Anterior cingulate cortex (tissue), 58 donors: Measurements from ENCODE around the gene GRIA1.

Source experiments
- DNase-seq, 58 donors: peaks; one replicate each; lab custom pipeline; 2025; lab: John Stamatoyannopoulos, UW

GRIA1 gene

DNA sequence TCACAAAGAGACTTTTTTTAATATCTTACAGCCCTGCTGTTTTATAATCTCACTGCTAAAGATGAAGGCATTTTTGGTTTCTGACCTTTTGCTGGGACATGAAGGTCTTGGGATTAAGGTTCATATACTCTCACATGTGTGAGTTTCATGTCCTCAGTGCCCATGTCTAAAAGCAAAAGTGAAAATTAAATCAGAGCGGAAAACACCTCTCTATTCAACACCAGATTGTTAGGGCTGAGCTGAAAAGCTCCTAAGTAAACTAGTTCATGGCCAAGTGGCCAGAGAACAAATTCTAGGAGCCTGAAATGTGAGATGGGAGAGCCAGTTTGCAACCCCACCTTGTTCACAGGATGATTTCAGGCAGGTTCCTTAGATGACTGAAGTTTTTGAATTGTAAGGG lies 110.9 kb downstream of the GRIA1 start:
- DNase-seq = no peak

DNA sequence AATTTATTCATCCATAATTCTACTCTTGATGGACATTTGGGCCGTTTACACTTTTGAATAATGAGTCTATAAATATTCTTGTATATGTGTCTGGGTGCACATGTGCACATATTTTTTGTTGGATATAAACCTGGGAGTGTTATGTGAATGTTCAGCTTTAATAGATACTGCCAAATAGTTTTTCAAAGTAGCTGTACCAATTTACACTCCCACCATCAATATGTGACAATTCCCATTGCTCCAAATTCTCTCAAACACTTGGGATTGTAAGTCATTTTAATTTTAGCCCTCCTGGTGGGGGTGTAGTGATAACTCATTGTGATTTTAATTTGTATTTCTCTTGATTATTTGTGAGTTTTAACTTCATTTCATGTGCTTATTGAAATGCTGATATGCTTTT lies 114.9 kb downstream of the GRIA1 start:
- DNase-seq = peak in 1 of 58 donors; percentile 10

DNA sequence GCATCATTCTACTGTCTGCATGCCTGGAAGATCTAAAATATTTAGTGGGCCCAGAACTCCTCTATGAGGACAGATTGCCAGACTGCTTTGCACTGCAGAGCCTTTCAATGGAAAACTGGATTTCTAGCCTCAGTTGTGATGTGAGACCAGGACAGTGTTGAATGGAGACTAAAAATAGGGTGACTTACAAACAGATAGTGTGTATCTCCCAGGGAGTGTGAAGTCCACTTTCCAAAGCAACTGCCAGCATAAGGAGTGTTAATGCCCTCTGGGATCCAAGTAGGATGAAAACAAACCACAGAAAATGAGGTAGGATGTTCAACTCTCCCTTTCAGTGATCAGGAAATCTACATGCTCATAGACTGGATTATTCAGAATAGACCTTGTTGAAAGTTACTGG lies 119.5 kb downstream of the GRIA1 start:
- no peak for DNase-seq

DNA sequence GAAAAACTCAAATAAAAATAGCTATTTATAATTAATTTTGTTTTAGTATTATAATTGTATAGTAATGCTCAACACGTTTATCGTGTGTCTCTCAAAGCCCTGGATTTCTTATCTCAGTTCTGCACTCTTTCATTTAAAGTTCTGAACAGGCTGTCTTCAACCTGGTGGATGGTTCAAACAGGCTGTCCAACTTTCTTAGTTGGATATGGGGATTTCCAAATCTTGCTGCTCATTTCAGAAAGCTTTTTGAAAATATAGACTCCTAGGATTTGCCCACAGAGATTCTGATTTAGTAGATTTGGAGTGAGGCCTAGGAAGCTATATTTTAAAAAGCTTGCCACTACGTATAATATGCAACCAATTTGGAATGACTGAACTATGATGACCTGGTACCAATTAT lies 120.3 kb downstream of the GRIA1 start:
- no peak for DNase-seq

DNA sequence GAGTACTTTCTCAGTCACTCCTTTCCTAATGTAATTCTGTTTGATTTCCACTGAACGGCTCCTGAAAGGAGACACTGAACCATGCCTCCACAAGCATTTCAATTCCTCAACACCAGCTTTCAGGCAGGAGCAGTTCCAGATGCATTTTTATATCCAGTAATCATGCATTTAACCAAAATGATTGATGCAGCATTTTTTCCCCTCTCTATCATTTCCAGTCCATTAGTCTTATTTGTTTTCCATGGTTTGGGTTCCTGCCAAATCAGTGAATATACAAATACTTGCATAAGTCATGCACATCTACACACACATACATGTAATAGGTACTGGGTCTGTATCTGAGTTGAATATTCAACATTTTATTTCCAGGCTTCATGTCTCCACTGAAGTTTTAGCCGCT lies 122.7 kb downstream of the GRIA1 start:
- no peak for DNase-seq

DNA sequence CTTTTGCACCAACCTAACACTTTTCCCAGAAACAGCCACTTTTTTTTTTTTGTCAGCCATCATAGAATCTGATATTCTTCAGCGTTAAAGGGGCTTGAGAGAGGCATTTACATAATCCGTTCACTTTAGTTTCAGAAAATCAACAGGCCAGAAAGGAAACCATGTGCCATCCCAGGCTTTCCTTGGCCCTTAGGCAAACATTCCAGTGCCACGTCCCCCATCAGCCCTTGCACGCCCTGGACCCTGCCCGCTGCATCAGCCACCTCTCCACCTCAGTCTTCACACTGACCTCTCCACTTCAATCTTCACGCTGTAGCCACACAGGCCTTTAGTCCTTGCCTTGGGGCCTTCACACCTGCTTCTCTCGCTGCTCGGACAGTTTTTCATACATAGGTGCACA lies 123.2 kb downstream of the GRIA1 start:
- DNase-seq = no peak

DNA sequence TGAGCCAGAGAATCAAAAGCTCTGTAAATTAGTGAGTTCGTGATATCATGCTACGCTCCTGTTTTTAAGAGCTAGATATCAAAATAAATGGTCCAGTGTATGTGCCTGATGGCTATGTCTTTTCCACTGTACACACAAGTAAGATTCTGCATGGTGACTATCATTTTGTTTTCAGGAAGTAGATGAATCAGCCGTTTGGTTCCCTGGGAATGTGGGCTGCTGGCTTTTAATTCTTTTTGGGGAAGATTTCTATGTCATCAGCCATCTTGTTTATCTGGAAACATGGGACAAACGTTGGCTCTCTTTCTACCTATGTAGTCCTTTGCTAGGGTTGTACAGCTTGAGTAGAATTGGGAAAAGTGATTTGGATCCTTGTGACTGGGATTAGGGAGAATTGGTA lies 126.7 kb downstream of the GRIA1 start:
- peak in 1 of 58 donors; percentile 7 for DNase-seq

DNA sequence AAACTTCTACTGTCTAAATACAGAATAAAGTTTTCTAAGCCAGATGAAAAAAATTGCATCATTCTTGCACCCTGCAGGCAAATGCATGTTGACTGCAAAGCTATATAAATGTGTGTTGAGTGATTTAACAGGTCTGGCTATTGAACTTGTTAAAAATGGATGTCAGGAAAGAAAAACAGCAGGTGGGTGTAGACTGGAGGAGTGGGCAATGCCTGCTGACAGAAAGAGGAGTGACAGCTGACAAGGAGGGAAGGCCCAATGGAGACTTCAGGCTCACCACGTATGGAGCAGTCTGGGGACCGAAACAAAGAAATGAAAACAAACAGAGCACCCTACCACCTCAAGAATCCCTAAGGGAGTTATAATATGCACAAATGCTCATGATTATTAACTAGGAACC lies 127.8 kb downstream of the GRIA1 start:
- DNase-seq = no peak

DNA sequence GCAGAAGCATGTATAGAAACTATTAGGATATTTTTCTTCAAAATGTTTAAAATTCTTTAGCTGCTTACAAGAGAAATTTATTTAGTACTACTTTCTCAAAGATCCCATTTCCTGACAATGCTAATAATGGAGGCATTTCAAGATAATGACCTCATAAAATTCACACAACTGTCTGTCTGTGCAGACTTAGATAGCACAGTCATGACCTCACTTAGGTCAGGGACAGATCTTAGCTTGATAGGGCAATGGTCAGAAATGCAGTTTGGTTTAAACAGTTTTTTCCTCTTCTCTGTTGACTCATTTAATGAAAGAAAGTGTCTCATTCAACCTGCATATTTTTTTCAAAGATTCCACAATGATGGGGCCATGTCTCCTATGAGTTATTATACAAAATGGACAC lies 128.4 kb downstream of the GRIA1 start:
- DNase-seq = no peak

DNA sequence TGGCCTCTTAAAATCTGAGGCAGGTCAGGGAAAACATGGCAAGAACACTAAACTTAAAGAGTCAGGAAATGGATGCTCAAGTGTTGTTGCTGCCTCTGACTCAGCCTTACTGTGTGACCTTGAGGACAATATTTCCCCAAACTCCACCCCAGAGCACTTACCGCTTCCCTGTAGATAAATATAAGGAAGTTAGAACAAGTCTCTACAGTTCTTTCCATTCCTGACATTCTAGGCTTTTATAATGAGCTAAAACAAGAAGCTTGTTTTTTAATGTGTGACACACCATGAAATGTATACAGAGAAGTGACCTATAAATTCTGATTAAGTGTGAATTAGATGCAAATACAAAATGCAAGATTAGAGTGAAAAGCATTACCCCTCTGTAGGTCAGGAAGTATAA lies 129.3 kb downstream of the GRIA1 start:
- no peak for DNase-seq

DNA sequence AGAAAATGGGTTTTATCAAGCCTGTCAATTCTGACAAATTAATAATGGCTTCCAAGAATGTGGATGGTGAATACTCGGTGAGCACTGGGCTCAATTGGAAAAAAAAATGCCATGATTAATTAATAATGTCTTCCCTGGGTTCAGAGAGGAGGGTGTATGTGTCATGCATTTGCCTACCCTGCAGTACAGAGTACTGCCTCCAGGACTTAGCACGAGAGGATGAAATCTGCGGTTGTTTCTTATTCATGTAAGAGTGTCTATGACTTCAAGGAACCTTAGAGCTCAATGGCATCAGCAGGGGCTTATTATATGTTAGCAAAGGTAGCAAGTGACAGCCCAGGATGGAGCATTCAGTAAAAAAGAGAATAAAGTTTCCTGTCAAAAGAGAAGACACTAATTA lies 132.7 kb downstream of the GRIA1 start:
- DNase-seq = no peak

DNA sequence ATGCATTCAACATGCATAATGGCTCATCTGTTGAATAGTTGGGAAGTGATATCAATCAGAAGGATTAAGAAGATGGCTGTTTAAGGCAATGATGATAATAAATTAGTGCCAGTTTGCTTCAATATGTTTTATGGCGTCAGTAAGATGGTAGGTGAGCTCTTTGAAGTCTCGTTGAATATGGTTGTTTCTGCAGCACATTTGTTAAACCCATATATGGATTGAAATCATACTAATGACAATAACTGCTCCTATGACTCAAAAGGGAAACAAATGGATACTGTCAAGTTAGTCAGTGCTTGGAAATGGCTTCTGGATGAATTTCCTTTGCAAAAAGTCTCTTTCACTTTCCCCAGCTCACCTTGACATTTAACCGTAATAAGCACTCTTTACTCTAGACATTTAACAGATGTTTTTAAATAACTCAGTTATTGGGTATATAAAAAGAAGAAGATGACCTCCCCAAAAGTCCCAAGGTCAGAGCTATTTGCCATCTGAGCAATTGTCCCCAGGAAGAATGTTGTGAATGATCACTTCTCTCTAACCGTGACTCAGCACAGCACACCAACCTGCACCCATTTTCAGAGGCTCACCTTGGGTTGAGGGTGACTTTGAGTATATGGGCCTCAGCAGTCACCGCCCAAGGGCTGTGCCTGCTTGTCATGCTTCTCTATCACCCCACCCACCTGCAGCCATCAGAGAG lies 133.4 kb downstream of the GRIA1 start:
- DNase-seq = no peak

DNA sequence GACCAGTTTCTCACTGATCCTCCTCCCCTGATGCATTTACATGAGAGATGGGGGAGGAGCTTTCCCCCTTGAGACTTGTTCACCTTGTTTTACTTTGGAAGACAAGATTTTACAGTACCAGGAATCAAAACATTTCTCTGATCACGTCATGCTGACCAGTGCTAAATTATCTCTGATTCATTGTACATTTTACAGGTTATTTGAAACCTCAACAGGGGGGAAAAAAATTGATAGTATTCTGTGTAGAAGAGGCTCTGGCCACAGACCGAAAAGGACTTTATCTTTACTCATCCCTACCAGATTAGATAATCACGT lies 133.9 kb downstream of the GRIA1 start:
- DNase-seq = no peak

DNA sequence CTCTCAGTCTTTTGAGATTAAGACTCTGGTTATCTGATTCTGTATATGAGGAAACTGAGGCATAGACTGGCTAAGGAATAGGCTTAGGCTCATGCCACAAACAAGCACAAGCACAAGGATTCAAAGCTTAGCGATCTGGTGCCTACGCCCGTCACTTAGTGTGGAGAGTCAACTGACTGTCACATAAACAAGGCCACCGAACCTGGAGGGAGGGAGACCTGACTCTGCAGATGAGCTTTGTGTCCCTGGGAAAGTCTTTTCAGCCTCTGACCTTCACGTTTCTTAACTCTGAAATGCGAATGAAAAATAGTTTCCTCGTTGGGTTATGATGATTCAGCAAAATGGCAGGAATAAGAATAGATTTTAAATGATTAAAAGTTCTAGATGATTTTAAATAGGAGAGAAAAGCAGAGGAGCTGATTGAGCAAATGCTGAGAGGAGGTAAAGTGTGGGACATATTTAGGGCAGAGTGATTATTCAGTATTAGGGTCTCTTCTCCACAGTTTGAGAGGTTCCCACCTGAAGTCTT lies 135.4 kb downstream of the GRIA1 start:
- DNase-seq = peak in 1 of 58 donors; percentile 1

DNA sequence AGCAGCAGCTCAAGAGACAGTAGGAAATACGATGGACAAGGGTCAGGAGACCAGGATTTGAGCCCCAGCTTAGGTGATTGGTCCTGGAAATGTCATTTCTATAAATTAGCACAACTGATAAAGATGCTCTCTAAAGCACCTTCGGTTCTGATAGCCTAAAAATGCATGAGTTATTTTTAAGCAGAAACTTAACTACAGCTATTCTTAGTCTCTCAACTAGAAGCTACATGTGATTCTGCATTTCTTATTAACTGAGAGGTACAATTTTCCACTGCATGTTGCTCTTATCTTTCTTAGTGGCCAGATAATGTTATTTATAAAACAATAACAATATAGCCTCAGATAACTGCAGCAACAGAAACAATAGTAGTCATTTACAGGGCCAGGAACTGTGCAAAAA lies 136.4 kb downstream of the GRIA1 start:
- no peak for DNase-seq

DNA sequence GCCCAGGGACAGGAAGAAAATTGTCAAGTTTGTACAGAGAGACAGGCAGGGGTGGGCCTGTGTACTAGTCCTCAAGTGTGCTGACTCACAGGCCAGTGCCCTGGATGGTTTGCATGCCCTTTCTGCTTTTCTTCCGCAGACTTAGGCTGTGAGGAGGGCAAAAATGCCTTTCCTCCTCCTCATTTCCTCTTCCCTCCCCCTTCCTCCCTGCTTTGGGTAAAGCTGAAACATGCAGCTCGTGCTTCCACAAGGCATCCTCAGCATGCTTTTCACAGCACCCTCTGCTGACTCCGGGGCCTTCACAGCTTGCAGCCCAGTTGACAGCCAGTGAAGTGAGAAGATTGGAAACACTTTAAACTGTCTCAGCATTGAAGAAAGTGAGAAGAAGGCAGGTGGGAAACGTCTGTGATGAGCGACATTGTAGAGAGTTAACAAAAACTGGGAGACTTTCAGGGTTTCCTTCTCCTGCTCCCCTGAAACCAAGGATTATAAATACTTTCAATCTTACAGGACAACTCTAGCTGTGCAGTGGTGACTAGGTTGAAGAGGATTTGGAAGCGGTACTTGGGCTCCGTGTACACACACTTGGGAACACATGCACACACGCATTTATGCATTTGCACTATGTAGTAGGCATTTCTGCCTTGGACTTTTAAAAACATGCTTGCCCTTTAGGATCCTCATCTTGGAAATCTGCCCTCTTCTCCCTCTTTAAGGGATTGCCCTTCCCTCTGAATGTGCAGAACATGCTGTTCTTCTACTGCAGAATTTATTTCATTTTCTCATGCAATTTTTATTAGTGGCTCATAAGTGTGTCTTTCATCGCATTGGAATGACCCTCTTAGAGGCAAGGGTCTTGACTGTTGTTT lies 138.8 kb downstream of the GRIA1 start:
- DNase-seq = peak in 45 of 58 donors; percentile 1 to 54 (median 24)

DNA sequence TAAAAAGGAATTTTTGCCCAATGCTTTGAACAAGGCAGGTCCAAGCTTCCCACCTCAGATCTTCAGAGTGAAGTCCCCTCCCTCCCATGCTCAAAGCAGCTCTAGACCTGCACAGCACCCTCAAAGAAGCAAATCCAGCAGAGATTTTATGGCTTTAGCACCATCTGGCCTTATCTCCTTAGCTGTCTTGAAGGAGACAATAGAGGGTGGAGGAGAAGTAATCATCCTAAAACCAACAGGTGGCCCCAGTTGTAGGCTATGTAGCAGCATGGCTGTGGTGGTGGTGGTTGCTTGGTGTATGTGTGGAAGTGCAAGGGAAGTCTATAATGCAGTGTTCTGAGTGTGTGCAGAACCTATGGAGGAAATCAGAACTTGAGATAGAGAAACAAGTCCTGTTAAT lies 140.1 kb downstream of the GRIA1 start:
- DNase-seq = no peak

DNA sequence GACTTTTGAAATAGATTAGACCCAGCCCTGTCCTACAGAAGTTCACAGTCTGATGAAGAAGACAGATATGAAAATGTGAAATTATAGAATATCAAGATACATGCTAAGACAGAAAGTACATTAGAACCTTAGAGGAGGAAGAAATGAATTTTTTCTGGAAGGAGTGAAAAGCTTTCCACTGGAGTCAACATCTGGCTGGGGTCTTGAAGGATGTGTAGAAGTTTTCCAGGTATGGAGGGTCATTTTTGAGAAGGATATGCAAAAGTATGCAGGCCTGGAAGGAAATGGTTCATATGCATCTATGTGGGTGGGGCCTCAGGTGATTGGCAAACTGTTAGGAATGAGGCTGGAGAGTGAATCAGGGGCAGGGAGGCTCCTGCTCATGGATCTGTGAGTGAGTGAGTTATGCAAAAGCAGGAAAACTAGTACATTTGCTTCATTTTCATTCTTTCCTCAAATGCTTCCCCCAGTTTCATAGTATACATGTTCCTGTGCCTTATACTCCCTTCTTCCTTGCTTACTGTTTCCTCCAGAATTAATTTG lies 142.3 kb downstream of the GRIA1 start:
- no peak for DNase-seq

DNA sequence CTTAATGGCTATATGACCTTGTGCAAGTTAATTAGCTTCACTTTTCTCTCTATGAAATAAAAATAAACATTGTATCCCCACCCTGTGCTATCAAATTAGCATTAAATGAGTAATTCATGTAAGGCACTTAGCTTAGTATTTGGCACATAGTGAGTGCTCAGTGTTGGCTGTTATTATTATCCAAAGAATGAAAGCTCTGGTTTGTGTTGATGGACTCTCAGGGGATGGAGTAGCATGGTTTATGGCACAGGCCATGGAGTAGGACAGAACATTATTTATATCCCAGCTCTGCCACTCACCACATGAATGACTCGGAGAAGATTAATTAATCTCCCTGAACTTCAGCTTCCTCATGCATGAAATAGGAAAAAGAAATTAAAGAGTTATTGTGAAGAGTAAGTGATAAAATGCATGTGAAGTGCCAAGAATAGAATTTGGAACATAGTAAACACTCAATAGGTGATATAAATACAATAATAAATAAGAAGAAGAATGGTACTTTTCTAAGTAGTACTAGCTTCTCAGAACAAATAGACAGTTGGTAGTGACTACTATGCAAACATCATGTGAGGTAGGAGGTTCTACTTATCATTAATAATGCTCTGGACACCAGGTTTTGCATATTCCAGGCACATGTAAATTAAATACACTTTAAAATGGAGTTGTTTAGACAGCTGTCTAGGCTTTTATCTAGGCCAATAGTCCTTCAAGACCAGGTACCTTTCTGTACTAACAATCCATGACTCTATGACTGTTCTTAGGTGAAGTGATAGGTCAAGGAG lies 146.4 kb downstream of the GRIA1 start:
- DNase-seq = no peak

DNA sequence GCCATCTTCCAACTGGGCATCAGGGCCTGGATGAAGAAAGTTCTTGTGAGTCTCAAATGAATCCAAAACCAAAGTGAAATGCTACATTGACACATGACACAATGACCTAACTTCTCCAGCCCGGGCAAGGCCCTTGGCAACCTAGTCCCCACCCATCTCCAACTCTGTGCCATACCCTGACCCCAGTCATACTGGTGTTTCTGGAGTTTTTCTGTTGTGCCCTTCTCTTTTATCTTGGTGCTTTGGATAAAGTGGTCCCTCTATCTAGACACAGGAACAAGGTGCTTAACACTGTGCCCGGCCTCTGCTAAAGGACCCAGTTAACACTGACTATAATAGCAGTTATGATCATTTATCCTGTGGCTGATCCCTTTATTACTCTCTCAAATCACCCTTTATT lies 149.8 kb downstream of the GRIA1 start:
- DNase-seq = no peak

DNA sequence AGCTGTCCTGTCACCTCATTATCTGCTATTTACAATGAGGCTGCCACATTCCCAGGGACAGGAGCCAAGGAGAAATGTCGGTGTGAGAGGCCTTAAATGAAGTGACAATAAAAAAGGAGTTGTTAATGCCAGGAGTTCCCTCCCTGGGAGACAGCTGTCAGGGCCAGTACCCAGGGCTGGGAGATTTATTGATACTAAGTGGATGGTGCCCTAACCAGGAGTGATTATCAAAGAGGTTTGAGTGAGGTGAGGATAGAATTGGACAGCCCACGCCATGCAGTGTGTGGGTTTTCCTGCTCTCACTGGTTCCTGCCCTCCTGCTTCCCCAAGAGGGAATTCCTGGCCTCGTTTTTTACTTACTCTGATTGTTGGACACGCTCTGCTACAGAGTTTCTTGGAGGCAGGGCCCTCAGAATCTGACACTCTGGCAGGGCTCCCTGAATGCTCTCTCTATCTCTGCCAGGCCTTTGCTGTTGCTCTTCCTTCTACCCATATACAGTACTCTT lies 150.8 kb downstream of the GRIA1 start:
- DNase-seq = peak in 1 of 58 donors; percentile 5
